ENCODE results near the gene PRPSAP1. TPM values are rescaled to one million over a fixed set of nuclear protein-coding genes. Genes with fewer than 3 reads are reported as not detected.
A peak's percentile ranks its signal among the peaks of the same experiment; 100 is the strongest.

PRPSAP1 gene
- total RNA-seq, 1 donor = 48.1 TPM

DNA sequence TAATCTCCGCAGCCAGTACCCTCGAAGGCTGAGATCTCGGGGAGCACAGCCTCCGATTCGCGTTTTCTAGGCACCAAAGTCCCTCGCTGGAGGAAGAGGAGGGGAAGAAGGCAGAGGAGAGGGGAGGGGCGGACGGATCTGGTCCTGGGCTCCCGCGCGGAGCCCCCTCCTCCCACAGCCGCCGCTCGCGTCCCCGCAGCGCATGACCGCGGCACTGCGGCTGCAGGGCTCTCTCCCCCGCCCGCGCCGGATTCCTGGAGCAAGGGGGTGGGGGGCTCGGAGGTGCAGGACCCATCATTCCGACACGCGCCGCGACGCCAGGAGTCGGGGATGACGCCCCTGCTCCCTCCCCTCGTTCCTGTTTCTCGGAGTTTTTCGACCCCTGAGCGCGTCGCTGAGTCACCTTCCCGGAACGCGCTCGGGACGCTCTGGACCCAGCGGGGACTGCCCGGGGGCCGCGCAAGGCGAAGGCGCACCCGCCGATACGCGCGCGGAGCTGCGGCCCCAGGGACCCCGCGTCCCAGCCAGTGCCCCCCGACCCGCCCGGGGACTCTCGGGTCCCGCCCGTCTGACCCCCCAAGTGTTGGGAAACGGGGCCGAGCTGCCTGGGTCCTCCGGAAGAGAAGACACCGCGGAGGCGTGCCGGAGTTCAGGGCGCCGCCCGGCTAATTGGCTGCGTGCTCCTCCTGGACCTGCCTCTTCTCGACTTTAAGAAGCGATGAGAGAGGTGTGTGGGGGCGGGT is 29.3 kb upstream of the PRPSAP1 start:
- H3K4me3 ChIP-seq (ENCODE audit: low read depth, low read length) = peak overlapping the region; percentile 78
- peak; percentile 63 for DNase-seq (ENCODE audit: low read depth)
- TF ChIP-seq, protein P1, sequence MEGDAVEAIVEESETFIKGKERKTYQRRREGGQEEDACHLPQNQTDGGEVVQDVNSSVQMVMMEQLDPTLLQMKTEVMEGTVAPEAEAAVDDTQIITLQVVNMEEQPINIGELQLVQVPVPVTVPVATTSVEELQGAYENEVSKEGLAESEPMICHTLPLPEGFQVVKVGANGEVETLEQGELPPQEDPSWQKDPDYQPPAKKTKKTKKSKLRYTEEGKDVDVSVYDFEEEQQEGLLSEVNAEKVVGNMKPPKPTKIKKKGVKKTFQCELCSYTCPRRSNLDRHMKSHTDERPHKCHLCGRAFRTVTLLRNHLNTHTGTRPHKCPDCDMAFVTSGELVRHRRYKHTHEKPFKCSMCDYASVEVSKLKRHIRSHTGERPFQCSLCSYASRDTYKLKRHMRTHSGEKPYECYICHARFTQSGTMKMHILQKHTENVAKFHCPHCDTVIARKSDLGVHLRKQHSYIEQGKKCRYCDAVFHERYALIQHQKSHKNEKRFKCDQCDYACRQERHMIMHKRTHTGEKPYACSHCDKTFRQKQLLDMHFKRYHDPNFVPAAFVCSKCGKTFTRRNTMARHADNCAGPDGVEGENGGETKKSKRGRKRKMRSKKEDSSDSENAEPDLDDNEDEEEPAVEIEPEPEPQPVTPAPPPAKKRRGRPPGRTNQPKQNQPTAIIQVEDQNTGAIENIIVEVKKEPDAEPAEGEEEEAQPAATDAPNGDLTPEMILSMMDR (IDR thresholded peaks at IDR 0.05; ENCODE audit: insufficient read depth, low read length) = no peak

DNA sequence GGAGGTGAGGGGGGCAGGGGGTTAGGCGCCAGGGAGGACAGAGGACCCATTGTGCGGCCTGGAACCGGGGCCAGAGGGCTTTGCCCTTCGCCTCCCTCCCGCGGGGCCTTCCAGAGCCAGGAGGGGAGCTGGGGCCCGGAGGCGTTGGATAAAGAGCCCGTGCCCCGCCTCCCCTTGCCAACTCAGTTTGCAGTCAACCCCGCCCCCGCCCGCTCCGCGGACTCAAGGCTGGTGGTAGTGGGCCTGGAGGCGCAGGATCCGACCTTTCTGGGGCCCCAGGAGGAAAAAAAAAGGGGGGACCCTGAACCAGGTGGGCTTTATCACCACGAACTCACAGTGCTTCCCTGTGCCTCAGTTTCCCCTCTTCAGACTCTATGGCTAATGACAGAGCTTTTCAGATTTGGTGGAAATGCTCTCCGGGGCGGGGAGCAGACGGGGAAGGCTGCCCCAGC is 28.7 kb upstream of the PRPSAP1 start:
- no peak for DNase-seq (ENCODE audit: low read depth)
- TF ChIP-seq, protein P1 (IDR thresholded peaks at IDR 0.05; ENCODE audit: insufficient read depth, low read length) = no peak
- H3K4me3 ChIP-seq (ENCODE audit: low read depth, low read length) = peak overlapping the region; percentile 78

DNA sequence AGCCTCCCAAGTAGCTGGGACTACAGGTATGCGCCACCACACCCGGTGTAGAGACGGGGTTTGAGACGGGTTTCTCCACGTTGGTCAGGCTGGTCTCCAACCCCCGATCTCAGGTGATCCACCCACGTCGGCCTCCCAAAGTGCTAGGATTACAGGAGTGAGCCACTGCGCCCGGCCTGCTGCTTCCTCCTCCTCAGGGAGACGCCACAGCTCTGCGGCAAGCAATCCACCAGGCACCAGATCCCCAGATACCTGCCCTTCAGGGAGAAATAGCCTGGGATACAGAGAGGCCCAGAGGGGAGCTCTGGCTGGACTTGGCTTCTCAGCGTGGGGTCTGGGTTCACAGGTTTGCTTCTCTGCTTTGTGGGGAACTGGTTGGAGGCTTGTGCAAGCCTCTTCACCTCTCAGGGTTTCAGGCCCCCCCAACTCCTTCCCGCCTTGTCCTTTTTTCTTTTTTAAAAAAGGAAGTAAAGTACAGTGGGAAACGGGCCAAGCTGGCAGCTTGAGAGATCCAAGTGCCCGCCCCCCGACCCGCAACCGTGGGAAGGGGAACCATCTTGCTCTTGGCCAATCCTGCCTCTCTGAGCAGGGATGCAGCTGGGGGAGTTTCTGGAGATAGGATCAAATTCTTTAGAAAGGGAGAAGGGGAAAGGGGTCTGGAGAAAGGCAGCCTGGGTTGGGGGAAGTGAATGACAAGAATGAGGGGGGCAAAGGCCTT is 28.1 kb upstream of the PRPSAP1 start:
- H3K4me3 ChIP-seq (ENCODE audit: low read depth, low read length) = no peak overlapping the region
- no peak for DNase-seq (ENCODE audit: low read depth)
- TF ChIP-seq, protein P1 (IDR thresholded peaks at IDR 0.05; ENCODE audit: insufficient read depth, low read length) = no peak

DNA sequence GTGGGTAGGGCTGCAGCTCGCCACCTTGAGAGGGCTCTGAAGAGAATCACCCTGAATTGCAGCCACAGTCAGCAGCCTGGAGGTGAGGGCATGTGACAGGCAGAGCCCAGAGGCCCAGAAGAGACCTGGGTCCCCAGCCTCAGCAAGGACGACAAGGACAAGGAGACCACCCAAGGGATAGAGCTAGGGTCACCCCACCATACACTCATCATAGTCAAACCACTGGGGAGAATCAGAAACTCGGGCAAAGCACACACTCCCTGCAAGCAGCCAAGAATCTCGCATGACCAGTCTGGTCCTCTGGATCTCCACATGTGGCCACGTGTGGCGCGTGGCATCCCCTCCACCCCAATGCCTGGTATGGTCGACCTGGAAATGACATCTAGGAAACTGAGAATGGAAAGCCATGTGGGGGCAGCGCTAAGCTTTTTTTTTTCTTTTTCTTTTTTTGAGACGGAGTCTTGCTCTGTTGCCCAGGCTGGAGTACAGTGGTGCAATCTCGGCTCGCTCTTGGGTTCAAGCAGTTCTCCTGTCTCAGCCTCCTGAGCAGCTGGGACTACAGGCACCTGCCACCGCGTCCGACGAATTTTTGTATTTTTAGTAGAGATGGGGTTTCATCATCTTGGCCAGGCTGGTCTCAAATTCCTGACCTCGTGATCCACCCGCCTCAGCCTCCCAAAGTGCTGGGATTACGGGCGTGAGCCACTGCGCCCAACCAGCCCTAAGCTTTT is 26.1 kb upstream of the PRPSAP1 start:
- TF ChIP-seq, protein P1 (IDR thresholded peaks at IDR 0.05; ENCODE audit: insufficient read depth, low read length) = no peak
- no peak for DNase-seq (ENCODE audit: low read depth)
- no peak overlapping the region for H3K4me3 ChIP-seq (ENCODE audit: low read depth, low read length)

DNA sequence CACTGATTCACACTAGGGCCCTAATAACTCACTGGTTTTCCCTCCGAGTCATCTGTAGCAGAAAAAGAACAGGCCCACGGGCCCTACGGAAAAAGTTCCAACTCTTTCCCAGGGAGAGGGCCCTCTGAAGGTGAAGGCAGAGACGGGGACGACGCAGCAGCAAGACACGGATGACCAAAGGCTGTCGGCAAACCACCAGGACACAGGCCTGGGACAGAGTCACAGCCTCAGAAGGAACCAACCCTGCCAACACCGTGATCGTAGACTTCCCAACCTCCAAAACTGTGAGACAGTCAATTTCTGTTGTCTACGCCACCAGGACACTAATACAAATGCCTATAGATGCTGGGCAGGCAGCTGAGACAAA is 25.5 kb upstream of the PRPSAP1 start:
- TF ChIP-seq, protein P1 (IDR thresholded peaks at IDR 0.05; ENCODE audit: insufficient read depth, low read length) = no peak
- no peak overlapping the region for H3K4me3 ChIP-seq (ENCODE audit: low read depth, low read length)
- DNase-seq (ENCODE audit: low read depth) = no peak

DNA sequence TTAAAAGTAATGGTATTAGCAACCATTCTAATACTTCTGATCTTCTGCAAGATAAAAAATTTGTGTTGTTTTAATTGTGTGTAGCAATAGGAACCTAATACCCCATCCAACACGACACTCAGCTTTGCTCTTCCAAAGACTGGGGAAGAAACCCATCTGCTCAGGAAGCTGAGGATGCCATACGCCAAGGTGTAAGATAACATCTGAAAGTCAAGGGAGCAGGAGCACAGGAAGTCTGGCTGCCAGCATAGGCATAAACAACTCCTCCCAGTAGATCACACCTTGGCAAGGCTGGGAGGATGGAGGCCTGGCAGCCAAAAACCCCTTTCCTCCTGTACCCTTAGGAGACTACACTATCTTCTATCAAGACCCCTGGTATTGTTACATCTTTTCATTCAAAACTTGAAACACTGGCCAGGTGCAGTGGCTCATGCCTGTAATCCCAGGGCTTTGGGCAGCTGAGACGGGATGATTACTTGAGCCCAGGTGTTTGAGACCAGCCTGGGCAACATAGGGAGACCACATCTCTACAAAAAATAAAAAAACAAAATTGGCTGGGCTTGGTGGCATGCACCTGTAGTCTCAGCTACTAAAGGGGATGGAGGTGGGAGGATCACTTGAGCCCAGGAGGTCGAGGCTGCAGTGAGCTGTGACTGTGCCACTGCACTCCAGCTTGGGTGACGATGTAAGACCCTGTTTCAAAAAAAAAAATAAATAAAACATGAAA is 25.0 kb upstream of the PRPSAP1 start:
- DNase-seq (ENCODE audit: low read depth) = no peak
- TF ChIP-seq, protein P1 (IDR thresholded peaks at IDR 0.05; ENCODE audit: insufficient read depth, low read length) = no peak
- no peak overlapping the region for H3K4me3 ChIP-seq (ENCODE audit: low read depth, low read length)

Measured in fibroblast of the aortic adventitia (primary cell).